NCI-H2029 treated with DMSO at 0.1 percent for 48 hours (cell line): ENCODE results near the gene ZNF440.
"Not testable (repeated sequence)": the region's sequence is repeated elsewhere in the genome, so short reads cannot be mapped to it uniquely, and the experiment has no call there.

Experiments
- DNase-seq: peaks from one replicate; lab custom pipeline; 2025; lab: John Stamatoyannopoulos, UW

ZNF440 gene

DNA sequence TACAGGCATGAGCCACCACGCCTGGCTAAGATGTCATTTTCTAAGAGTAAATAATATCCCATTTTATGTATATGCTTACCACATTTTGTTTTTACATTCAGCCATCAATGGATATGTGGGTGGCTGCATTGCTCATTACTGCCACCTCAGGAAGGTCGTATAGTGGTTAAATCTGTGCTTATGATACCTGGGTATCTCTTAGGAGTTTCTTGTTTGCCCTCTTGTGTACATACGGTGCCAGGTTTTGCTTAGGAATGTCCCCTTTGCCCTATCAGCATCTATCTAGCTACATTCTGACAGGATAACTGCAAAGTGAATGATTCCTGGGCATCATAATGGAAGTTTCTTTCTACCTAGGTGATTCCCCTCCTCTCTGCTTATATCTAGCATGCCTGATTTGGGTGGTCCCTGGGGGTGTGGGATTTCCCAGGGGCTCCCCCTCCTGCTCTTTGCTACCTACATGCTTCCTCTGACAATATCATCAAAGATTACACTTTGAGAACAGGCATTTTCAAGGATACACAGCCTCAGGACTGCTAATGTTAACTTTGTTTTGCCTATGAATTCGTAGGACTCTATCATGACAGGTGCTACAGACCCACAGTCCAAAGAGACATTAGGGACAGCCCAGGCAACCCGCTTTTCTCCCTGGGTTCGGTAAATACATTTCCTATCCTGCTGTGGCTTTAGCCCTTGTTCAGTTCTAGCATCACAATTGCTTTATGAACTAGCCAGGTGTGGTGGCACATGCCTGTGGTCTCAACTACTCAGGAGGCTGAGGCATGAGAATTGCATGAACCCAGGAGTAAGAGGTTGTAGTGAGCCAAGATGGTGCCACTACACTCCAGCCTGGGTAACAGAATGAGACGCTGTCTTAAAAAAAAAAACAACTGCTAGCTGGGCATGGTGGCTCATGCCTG, 15.1 kb downstream of the ZNF440 start:
- DNase-seq: not testable (repeated sequence)

DNA sequence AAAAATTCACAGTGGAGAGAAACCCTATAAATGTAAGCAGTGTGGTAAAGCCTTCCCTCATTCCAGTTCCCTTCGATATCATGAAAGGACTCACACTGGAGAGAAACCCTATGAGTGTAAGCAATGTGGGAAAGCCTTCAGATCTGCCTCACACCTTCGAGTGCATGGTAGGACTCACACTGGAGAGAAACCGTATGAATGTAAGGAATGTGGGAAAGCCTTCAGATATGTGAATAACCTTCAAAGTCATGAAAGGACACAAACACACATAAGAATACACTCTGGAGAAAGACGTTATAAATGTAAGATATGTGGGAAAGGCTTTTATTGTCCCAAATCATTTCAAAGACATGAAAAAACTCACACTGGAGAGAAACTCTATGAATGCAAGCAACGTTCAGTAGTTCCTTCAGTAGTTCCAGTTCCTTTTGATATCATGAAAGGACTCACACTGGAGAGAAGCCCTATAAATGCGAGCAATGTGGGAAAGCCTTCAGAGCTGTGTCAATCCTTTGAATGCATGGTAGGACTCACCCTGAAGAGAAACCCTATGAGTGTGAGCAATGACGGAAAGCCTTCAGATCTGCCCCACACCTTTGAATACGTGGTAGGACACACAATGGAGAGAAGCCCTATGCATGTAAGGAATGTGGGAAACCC, 18.3 kb downstream of the ZNF440 start:
- no peak for DNase-seq

DNA sequence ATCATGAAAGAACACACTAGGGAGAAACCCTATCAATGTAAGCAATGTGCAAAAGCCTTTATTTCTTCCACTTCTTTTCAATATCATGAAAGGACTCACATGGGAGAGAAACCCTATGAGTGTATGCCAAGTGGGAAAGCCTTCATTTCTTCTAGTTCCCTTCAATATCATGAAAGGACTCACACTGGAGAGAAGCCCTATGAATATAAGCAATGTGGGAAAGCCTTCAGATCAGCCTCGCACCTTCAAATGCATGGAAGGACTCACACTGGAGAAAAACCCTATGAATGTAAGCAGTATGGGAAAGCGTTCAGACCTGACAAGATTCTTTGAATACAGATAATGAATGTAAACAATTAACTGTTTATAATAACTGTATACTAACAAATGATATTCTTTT, 19.5 kb downstream of the ZNF440 start:
- DNase-seq: no peak

DNA sequence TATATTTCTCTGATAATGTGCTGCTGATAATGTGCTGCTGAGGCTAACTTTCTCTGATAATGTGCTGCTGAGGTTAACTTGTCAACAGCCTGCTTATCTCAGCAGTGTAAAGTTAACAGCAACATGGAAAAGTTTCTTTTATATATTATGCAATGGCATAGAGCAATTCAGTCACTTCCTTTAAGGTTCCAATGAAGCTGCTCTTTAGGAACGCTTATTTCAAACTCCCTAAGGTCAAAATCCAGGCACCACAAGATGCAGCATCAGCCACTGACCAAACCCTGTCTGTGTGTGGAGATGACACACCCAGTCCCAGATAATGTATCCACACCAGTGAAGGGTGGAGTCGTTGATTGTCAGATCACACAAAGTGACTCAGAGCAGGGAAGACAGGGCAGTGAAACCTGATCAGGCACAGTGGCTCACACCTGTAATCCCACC, 21.6 kb downstream of the ZNF440 start:
- DNase-seq: not testable (repeated sequence)

DNA sequence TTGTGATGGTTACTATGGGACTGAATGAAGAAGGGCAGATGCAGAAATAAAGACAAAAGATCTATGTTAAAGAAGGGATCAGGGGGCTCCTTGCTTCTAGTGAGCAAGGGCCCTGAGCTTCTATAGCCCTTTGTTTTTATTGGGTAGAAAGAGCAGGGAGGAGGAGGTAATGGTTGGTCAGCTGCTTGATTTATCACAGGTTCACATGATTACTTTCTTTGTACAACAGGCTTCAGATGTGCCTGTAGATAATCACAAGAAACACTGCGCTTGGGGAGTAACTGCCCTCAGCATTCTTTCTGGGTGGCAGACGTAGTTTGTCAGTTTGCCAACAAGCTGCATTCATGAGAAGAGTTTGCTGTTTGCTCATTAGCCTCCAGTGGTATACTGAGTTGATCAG, 29.6 kb downstream of the ZNF440 start:
- no peak for DNase-seq

DNA sequence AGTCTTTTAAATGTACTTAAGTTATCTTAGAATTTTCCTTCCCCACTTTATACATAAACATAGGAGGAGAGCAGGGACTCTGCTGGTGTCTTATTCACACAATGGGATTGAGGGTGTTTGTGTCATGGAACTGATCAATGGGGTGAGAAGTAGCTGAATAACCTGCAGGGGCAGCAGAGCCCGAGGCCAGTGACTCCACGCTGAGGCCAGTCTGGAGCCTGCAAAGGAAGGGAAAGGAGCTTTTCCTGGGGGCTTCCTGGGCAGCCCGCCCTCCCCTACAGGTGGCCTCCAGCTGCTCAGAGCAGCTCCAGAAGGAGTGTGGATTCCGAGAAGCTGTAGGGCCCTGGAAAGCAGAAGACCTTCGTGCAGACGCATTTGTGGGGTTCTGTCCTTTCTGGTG, 33.5 kb downstream of the ZNF440 start:
- not testable (repeated sequence) for DNase-seq

DNA sequence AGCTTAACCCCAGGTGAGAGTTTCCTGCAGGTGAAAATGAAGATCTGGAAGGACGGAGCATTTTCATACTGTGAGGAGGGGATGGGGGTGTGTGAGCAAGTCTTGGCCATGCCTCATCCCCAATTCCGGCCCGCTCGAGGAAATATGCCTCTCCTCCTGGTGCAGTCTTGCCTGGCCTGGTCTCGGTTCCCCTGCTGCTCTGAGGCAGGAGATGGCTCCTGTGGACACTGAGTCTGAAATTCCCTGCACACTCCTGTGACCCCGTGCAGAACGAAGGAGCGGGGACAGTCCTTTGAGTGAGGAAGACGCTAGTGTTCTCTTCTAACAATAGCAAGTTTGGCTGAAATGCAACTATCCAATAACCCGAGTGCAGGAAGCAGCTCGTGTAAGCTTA, 34.1 kb downstream of the ZNF440 start:
- no peak for DNase-seq

DNA sequence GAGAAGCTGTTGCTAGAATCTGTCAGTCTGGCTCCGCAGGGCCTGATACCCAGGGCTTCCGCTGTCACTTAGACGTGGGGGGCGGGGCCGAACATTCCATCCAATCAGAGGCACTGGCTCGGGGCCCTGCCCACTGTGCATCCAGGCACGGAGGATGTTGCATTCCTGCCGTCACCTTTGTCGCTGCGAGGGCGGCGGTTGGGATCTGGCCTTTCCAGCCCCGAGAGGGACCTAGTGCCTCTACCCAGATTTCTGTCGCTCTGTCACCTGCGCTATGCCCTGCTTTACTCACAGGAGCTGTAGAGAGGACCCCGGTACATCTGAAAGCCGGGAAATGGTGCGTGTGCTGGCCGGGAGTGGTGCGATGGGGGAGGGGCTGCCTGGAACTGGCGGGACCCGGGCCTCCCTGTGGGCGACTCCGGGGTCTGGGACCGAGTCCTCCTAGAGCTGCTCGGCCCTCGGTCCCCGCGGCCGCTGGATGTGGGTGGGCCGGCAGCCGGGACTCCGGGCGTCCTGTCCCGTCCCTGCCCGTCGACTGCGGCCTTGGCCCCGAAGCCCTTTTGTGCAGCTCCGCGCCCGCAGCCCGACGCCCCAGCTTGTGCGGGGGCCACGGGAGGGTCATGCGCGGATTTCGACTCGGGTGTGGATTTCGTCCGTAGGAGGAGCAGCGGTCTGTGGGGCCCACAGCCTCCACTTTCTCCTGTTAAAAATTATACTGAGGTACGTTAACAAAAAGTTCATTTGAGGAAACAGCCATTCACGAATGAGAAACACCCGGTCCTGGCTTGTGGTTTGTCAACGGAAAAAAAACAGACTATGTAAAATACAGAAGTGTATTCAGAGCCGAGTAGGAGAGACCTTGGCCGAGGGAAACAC, 34.8 kb downstream of the ZNF440 start, which contains the start of gene ZNF439:
ZNF439 (plus strand) TSS at position 133 of the 876 bp plus-strand sequence; CDS start at position 275, 142 bp downstream.
- DNase-seq: peak; percentile 56

DNA sequence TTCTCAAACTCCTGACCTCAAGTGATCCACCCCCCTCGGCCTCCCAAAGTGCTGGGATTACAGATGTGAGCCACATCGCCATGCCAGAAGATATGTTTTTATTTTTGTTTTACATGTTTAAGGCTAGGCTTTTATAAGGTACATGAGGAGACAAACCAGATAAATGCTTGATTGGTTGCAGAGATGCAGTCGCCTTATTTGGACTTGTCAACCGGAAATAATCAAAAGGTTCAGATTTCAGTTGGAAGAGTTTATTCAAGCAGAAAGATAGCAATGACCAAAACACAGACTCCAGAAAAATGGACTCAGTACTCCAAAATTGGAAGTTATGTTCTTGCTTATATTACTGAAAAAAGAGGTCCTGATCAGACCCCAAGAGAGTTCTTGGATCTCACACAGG, 36.2 kb downstream of the ZNF440 start:
- DNase-seq: not testable (repeated sequence)

DNA sequence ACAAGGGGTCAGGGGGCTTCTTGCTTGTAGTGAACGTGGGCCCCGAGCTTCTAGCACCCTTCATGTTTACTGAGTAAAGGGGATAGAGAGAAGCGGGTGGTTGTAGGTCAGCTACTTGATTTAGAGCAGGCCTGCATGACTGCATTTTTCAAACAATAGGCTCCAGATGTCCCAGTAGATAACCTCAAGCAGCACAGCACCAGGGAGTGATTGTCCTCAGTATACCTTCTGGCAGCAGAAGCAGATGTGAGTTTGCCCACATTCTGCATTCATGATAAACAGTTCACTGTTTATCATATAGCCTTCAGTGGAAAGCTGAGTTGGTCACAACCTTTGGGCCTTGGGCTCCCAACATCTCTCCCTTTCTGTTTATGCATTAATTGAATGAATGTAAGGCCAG, 39.3 kb downstream of the ZNF440 start:
- no peak for DNase-seq

DNA sequence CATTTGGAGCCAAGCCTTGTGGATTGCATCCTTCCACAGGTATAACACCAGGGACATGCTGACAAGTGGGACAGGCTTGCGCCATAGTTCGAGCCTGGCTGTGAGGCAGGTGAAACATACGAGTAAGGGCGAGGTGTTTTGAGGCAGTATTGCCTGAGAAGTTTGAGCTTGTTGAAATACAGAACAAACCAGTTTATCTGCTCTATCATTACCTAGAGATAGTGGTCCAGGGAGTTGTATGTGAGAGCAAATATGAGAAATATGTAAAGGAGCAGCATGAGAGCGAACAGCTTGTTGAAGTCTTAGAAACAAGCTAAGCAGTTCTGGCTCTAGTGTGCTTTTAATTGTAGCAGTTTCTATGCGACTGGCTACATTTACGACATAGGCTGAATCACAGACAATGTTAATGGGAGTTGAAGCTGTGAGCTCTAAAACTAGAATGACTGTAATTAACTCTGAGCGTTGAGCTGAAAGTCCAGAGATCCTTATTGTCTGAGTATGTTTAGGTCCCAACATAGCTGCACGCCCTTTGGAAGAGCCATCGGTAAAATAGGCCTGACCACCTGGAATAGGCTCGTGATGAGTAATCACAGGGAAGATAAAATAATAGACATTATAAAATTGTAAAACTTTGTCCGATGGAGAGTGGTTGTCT, 42.6 kb downstream of the ZNF440 start:
- DNase-seq: no peak

DNA sequence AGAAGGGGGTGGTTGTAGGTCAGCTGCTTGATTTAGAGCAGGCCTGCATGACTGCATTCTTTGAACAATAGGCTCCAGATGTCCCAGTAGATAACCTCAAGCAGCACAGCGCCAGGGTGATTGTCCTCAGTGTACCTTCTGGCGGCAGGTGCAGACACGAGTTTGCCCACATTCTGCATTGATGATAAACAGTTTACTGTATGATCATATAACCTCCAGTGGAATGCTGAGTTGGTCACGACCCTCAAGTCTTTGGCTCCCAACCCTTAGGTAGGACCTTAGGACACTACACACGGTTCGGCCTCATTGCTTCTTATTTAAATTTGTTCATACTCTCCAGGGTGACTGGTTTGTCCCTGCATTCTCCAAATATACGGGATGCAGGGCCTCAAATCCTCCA, 46.6 kb downstream of the ZNF440 start:
- no peak for DNase-seq

DNA sequence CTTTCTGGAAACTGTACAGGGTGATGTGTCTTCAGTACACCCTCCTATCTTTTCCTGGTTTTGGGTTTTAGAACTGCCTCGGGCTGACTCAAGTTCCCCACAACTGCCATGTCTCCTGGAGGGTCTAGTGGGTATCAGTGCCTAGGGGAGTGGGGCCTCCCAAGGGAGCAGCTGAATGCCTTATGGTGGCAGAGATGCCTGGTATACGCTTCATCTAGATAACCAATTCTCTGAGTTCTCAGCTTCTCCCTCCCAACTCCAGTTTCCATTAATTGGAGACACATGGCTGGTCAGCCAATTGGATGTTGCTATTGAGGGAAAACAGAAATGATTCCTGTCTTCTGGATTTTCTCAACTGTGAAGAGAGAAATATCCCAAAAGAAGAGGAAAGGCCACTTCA, 47.2 kb downstream of the ZNF440 start:
- no peak for DNase-seq

DNA sequence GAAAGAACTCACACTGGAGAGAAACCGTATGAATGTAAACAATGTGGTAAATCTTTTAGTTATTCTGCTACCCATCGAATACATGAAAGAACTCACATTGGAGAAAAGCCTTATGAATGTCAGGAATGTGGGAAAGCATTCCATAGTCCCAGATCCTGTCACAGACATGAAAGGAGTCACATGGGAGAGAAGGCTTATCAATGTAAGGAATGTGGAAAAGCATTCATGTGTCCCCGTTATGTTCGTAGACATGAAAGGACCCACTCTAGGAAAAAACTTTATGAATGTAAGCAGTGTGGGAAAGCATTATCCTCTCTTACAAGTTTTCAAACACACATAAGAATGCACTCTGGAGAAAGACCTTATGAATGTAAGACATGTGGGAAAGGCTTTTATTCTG, 53.7 kb downstream of the ZNF440 start:
- DNase-seq: not testable (repeated sequence)

DNA sequence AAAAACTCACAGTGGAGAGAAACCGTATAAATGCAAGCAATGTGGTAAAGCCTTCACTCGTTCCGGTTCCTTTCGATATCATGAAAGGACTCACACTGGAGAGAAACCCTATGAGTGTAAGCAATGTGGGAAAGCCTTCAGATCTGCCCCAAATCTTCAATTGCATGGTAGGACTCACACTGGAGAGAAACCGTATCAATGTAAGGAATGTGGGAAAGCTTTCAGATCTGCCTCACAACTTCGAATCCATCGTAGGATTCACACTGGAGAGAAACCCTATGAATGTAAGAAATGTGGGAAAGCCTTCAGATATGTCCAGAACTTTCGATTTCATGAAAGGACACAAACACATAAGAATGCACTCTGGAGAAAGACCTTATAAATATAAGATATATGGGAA, 54.1 kb downstream of the ZNF440 start:
- no peak for DNase-seq

DNA sequence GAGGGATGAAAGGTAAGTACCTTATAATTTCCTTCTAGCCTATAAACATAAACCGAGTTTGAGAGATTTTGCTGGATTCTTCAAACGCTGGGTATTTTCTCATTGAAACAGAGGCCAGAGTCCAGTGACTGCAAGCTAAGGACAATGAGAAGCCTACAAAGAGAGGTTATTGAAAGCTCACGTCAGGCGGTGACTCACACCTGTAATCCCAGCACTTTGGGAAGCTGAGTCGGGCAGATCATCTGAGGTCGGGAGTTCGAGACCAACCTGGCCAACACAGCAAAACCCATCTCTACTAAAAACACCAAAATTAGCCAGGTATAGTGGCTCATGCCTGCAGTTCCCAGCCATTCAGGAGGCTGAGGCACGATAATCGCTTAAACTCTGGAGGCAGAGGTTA, 58.6 kb downstream of the ZNF440 start:
- no peak for DNase-seq

DNA sequence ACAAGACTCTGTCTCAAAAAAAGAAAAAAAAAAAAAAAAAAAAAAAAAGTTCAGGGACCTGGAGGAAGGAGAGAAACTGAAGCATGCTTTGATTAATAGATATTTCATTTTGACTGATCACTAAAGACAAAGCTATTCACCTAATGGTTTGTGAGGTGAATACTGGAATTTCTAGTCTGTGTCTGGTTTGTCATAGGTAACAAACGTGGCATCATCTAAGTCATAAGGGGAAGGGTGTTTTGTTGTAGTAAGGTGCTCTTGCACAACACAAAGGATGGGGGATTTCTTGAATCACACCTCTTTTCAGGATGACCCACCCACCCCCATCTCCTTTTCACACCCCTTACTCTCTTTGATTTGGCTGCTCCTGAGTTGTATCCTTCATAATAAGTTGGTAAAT, 59.7 kb downstream of the ZNF440 start:
- no peak for DNase-seq

DNA sequence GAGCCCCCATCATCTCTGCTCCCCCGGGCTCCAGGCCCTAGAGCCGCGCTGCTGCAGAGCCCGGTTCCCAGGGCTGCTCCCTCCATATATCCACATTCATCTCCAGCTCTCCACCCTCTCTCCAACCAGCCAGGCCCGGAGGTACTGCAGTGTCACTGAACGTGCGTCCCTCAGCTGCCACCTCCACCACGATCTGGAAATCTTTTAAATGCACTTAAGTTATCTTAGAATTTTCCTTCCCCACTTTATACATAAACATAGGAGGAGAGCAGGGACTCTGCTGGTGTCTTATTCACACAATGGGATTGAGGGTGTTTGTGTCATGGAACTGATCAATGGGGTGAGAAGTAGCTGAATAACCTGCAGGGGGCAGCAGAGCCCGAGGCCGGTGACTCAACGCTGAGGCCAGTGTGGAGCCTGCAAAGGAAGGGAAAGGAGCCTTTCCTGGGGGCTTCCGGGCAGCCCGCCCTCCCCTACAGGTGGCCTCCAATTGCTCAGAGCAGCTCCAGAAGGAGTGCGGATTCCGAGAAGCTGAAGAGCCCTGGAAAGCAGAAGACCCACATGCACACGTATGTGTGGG, 65.7 kb downstream of the ZNF440 start:
- DNase-seq: not testable (repeated sequence)

DNA sequence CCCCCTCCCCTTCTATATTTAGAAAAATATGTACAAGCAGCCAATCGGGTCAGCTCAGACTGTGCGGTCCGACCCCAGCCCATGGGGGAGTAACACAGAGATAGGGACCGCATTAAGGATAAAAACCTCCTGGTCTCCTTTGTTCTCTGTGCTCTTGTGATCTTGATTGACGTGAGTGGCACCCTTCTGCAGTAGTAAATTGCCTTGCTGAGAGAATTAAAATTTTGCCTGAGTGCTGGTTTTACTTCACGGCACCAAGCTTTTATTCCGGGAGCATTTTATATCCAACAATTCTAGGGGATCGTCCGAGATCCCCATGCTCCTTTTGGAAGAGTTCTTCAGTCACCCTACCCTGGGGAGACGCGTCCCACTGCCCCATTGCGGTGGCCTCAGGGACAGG, 66.5 kb downstream of the ZNF440 start:
- DNase-seq: no peak

DNA sequence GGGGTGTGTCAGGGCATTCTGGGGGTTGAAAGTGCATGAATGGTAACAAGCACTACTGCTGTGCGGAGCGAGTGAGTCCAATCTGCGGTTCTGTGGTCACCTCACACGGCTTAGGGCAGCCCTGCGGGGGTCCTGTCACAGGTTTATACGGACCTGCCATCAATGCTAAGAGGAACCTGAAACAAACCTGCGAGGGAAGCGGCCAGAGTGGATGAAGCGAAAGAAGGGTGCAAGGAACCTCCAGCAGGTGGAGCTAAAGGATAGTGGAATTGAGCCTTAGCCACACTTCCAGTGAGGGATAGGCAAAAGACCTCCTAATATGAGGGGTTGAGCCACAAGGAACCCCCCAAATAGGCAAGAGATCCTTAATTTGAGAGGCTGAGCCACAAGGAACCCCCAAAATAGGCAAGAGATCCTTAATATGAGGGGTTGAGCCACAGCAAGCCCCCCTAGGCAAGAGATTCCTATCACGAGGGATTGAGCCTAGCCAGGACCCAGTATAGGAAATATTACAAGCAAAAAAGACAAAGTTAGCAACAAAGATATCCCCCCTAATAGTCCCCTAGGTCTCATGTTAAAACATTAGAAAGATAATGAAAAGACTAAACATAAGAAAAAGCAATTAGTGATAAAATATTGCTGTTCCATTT, 67.2 kb downstream of the ZNF440 start:
- peak; percentile 31 for DNase-seq

DNA sequence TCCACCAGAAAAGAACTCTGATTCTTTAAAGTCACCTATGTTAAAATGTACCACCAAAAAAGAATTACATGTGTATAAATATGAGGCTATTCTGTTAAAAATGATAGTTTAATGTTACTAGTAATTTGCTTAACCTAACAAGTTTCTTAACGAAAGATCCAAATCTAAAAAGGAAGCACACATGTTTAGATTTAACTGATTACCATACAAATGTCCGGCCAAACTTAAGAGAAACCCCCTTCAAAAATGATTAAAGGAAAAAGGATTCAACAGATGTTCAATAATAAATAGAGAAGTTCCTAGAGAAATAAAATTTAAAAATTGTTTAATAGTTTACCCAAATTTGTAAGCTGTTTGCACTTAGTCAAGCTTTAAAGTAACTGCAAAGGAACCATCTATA, 68.5 kb downstream of the ZNF440 start:
- DNase-seq: no peak
